Measurements from ENCODE around the gene TTLL11. TPM values are rescaled to one million over a fixed set of nuclear protein-coding genes. Genes with fewer than 3 reads are reported as not detected.

Gene TTLL11
- polyA plus RNA-seq, 1 of the 3 experiments (the other 2 are of a cell fraction), result 6.8 TPM

GRCh38 chr9:121929893-121930875, 162.9 kb downstream of the TTLL11 start:
- ChIA-PET CTCF (interaction anchor here (0.5 to 2.8 kb wide), 29 partner anchors 9 to 380 kb away, joined by 3 to 14 read pairs (median 3); no protein-coding TSS in a partner anchor), POLR2A (no interaction called here)
- H3K4me1 ChIP-seq (ENCODE audit: control insufficient read depth in 1 of 2, insufficient read depth in 2 of 2, low read depth in 1 of 2, low read length in 1 of 2), result no peaks in the 10 kb centered on the region; a peak in 1 of 4 replicates
- DNase-seq, result peak; percentile 54
- H3K27me3 ChIP-seq (ENCODE audit: insufficient read depth), result no peaks in the 10 kb centered on the region
- no peaks in the 10 kb centered on the region for H3K9me2 ChIP-seq
- 83% methylated on average over 10 of the region's 12 CpGs for WGBS (ENCODE audit: low lambda C conversion rate)
- TF ChIP-seq SMC3 (IDR thresholded peaks at IDR 0.05; ENCODE audit: low read depth, low read length) (peak; percentile 50), FOXJ3 (CRISPR knock-in tag; IDR thresholded peaks at IDR 0.05) (no peak), RXRA (IDR thresholded peaks at IDR 0.05; ENCODE audit: borderline replicate concordance, low read depth) (no peak), CTCF (IDR thresholded peaks at IDR 0.05) (peak; percentile 48), EZH2phosphoT487 (IDR thresholded peaks at IDR 0.05; ENCODE audit: borderline replicate concordance, low read depth) (no peak), RAD21 (IDR thresholded peaks at IDR 0.05; ENCODE audit: low read length) (peak; percentile 70), RCOR1 (IDR thresholded peaks at IDR 0.05; ENCODE audit: low read length) (no peak), TAF1 (IDR thresholded peaks at IDR 0.05; ENCODE audit: borderline replicate concordance, low read depth, low read length) (no peak), GATA2 (CRISPR knock-in tag; IDR thresholded peaks at IDR 0.05) (no peak), TEAD4 (IDR thresholded peaks at IDR 0.05; ENCODE audit: borderline replicate concordance, insufficient read depth) (no peak), MXI1 (IDR thresholded peaks at IDR 0.05; ENCODE audit: low read depth, low read length) (no peak)
- TF ChIP-seq, protein P1, sequence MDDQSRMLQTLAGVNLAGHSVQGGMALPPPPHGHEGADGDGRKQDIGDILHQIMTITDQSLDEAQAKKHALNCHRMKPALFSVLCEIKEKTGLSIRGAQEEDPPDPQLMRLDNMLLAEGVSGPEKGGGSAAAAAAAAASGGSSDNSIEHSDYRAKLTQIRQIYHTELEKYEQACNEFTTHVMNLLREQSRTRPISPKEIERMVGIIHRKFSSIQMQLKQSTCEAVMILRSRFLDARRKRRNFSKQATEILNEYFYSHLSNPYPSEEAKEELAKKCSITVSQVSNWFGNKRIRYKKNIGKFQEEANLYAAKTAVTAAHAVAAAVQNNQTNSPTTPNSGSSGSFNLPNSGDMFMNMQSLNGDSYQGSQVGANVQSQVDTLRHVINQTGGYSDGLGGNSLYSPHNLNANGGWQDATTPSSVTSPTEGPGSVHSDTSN (IDR thresholded peaks at IDR 0.05), result peak; percentile 17; the same call in 1 of the 2 replicates
- H3F3A ChIP-seq (replicated peaks; ENCODE audit: insufficient read depth), result no peaks in the 10 kb centered on the region
- no peaks in the 10 kb centered on the region for H3K9me3 ChIP-seq
- peak overlapping the region in 1 of 2 experiments; percentile 29; a peak in 1 of 4 replicates for H3K27ac ChIP-seq (ENCODE audit: low read depth in 2 of 2, low read length in 1 of 2)
- H3K4me2 ChIP-seq, result no peak overlapping the region
- H4K20me1 ChIP-seq (ENCODE audit: insufficient read depth), result no peaks in the 10 kb centered on the region
- H3K4me3 ChIP-seq (ENCODE audit: low read depth in 2 of 2, low read length in 1 of 2), result no peak overlapping the region
- peaks cover 0 to 9% of the 10 kb centered on the region in 2 experiments for H3K36me3 ChIP-seq (replicated peaks in 1 of 2; ENCODE audit: control insufficient read depth in 1 of 2, insufficient read depth in 2 of 2, low read length in 1 of 2)
- H3K9ac ChIP-seq, result no peak overlapping the region
- H3K79me2 ChIP-seq (ENCODE audit: insufficient read depth), result peaks cover 45% of the 10 kb centered on the region
- H2AFZ ChIP-seq (ENCODE audit: low read depth), result no peak overlapping the region

DNA sequence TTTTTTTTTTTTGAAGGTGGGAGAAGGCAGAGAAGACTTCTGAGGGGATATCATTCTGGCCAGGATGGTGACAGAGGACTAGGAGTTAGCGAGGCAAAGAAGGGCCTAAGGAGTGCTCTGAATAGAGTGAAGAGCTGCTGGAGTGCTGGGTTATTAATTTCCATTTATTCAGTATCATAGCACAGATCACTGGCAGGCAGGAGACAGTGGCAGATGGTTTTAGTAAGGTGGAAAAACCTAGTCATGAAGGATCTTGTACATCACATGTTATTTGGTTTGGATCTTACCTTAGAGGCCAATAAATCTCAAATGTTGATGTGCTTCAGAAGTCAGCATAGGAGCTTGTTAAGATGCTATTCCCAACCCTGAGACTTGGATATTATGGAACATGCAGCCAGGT, 165.5 kb downstream of the TTLL11 start:
- Histone ChIP-seq H2AFZ (ENCODE audit: low read depth) (no peak overlapping the region), H3K27ac (ENCODE audit: low read depth in 2 of 2, low read length in 1 of 2) (no peak overlapping the region), H3K36me3 (replicated peaks in 1 of 2; ENCODE audit: control insufficient read depth in 1 of 2, insufficient read depth in 2 of 2, low read length in 1 of 2) (peaks cover 0 to 9% of the 10 kb centered on the region in 2 experiments), H4K20me1 (ENCODE audit: insufficient read depth) (no peaks in the 10 kb centered on the region), H3K79me2 (ENCODE audit: insufficient read depth) (peaks cover 32% of the 10 kb centered on the region), H3K27me3 (ENCODE audit: insufficient read depth) (no peaks in the 10 kb centered on the region), H3K4me2 (no peak overlapping the region), H3K9ac (no peak overlapping the region), H3K4me1 (ENCODE audit: control insufficient read depth in 1 of 2, insufficient read depth in 2 of 2, low read depth in 1 of 2, low read length in 1 of 2) (no peaks in the 10 kb centered on the region; a peak in 1 of 4 replicates), H3K4me3 (ENCODE audit: low read depth in 2 of 2, low read length in 1 of 2) (no peak overlapping the region), H3K9me2 (no peaks in the 10 kb centered on the region), H3K9me3 (no peaks in the 10 kb centered on the region), H3F3A (replicated peaks; ENCODE audit: insufficient read depth) (no peaks in the 10 kb centered on the region)
- no peak for DNase-seq
- WGBS (ENCODE audit: low lambda C conversion rate), result 100% methylated on average over 1 of the region's 1 CpG
- ChIA-PET POLR2A (no interaction called here), CTCF (interaction anchor here (1.3 kb wide), 1 partner anchor 382 kb away, joined by 5 read pairs; no protein-coding TSS in a partner anchor)
- TF ChIP-seq FOSL2 (IDR thresholded peaks at IDR 0.05; ENCODE audit: borderline replicate concordance, low read depth) (no peak), FOXJ3 (CRISPR knock-in tag; IDR thresholded peaks at IDR 0.05) (no peak), TCF12 (IDR thresholded peaks at IDR 0.05) (no peak), MXI1 (IDR thresholded peaks at IDR 0.05; ENCODE audit: low read depth, low read length) (no peak), EP300 (IDR thresholded peaks at IDR 0.05; ENCODE audit: borderline replicate concordance in 1 of 2, low read depth in 1 of 2, low read length in 1 of 2) (no peak), NRF1 (IDR thresholded peaks at IDR 0.05; ENCODE audit: low read depth, low read length) (no peak), EZH2phosphoT487 (IDR thresholded peaks at IDR 0.05; ENCODE audit: borderline replicate concordance, low read depth) (no peak), MEF2A (IDR thresholded peaks at IDR 0.05; ENCODE audit: borderline replicate concordance, low read depth) (no peak)
- TF ChIP-seq, protein P2, sequence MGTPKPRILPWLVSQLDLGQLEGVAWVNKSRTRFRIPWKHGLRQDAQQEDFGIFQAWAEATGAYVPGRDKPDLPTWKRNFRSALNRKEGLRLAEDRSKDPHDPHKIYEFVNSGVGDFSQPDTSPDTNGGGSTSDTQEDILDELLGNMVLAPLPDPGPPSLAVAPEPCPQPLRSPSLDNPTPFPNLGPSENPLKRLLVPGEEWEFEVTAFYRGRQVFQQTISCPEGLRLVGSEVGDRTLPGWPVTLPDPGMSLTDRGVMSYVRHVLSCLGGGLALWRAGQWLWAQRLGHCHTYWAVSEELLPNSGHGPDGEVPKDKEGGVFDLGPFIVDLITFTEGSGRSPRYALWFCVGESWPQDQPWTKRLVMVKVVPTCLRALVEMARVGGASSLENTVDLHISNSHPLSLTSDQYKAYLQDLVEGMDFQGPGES (IDR thresholded peaks at IDR 0.05; ENCODE audit: low read depth, low read length), result no peak
- TF ChIP-seq, protein P3, sequence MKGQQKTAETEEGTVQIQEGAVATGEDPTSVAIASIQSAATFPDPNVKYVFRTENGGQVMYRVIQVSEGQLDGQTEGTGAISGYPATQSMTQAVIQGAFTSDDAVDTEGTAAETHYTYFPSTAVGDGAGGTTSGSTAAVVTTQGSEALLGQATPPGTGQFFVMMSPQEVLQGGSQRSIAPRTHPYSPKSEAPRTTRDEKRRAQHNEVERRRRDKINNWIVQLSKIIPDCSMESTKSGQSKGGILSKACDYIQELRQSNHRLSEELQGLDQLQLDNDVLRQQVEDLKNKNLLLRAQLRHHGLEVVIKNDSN (IDR thresholded peaks at IDR 0.05; ENCODE audit: borderline replicate concordance, low read depth), result no peak
- TF ChIP-seq, protein P1 (IDR thresholded peaks at IDR 0.05), result no peak

Measured in SK-N-SH (cell line).